ENCODE data around the gene SGF29.

DNA sequence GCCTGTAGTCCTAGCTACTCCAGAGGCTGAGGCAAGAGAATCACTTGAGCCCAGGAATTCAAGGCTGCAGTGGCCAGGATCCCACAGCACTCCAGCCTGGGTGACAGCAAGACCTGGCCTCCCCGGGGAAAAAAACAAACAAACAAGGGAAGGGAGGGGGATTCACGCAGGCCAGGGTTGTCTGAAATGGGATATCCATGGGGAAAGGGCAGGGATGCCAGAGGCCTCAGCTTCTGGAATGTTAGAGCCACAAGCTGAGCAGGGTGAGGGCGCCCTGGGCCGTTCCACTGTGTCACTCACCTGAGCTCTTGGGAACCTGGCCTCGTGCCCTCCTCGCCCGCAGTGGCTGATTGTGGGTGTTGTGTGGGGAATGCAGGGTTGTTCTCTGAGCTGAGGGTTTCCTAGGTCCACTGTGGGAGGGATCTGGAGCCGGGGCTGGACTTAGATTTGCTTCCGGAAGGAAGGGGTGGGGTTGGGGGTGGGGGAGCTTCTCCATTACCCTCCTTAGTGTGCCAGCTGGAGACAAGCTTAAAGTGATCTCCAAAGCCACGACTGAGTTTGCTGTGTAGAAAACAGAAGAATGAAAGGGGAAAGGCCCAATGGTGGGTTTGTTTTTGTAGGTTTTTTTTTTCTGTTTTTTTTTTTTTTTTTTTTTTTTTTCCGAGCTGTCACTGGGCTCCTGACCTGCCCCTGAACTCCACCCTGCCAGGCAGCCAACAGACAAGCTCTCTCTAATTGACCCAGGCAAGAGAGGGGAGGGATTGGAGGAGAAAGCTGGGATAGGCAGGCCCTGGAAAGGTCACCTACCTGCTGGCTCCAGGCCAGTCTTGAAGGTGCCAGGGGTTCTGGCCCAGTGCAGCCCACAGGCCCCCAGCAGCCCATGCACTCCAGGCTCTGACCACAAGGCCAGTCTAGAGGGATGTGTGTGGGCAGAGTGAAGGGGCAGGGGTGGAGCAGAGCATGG is 56.2 kb downstream of the SGF29 start, which contains the start of gene SULT1A1:
- TF ChIP-seq EZH2phosphoT487 (IDR thresholded peaks at IDR 0.05; ENCODE audit: unreplicated experiment) (no peak), EZH2 (IDR thresholded peaks at IDR 0.05; ENCODE audit: low read depth, unreplicated experiment) (no peak), CTCF (conservative IDR thresholded peaks at IDR 0.05; ENCODE audit: low read depth in 2 of 2) (no peak), POLR2AphosphoS5 (IDR thresholded peaks at IDR 0.05; ENCODE audit: low read depth) (no peak), CREB1 (CRISPR knock-in tag; IDR thresholded peaks at IDR 0.05; ENCODE audit: low read depth) (no peak)

Data from GM23338 (cell line).